GM13977 (cell line): ENCODE data around the gene GPR161.

Experiments
- DNase-seq: peaks from one replicate; pipeline ENCODE4 v3.0.0; 2012; ENCODE audit warnings: low spot score
- in situ Hi-C: fragments of 300-500 bp; cut with MboI; formaldehyde crosslinking; loops from one replicate; pipeline ENCODE4 v1.12.0; 2022; ENCODE audit warnings: low sequenced_read_pairs, low pct_unique_long_range_greater_than_20kb, mixed read lengths, inconsistent platforms; ENCODE audit not compliant: unreplicated experiment
- TF ChIP-seq, protein P1 (sequence below): IDR thresholded peaks from 2 replicates; pipeline ENCODE4 v1.5.1; 2012; ENCODE audit warnings: mild to moderate bottlenecking, control low read depth; ENCODE audit not compliant: insufficient read depth; ENCODE audit errors: extremely low read depth, missing control alignments

GPR161 gene

GRCh38 chr1:168138134-168138533 is 1.4 kb upstream of the GPR161 start:
- TF ChIP-seq, protein P1, sequence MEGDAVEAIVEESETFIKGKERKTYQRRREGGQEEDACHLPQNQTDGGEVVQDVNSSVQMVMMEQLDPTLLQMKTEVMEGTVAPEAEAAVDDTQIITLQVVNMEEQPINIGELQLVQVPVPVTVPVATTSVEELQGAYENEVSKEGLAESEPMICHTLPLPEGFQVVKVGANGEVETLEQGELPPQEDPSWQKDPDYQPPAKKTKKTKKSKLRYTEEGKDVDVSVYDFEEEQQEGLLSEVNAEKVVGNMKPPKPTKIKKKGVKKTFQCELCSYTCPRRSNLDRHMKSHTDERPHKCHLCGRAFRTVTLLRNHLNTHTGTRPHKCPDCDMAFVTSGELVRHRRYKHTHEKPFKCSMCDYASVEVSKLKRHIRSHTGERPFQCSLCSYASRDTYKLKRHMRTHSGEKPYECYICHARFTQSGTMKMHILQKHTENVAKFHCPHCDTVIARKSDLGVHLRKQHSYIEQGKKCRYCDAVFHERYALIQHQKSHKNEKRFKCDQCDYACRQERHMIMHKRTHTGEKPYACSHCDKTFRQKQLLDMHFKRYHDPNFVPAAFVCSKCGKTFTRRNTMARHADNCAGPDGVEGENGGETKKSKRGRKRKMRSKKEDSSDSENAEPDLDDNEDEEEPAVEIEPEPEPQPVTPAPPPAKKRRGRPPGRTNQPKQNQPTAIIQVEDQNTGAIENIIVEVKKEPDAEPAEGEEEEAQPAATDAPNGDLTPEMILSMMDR, result no peak
- no peak for DNase-seq
- in situ Hi-C loops, result no loop called here

DNA sequence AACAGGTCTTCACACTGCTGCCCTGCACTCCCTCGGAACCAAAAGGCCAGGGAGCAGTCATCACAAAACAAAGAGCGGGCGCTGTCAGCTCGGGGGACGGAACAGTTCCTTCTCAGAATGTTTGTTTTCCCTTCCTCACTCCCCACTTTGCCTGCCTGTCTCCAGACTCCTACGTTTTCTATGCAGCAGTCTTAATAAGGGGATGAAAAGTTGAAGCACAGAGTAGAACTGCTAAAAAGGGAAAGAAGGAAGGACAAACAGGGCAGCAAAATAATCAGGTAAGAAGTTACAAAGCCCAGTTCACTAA is 738 bp upstream of the GPR161 start:
- no peak for DNase-seq
- in situ Hi-C loops, result no loop called here
- TF ChIP-seq, protein P1, result no peak

GRCh38 chr1:168135921-168136708 is 615 bp downstream of the GPR161 start:
- DNase-seq, result peak; percentile 29
- in situ Hi-C loops, result no loop called here
- TF ChIP-seq, protein P1, result no peak

- DNase-seq, result no peak
- TF ChIP-seq, protein P1, result no peak
- in situ Hi-C loops, result no loop called here
These were observed 1.4 kb downstream of the GPR161 start for GRCh38 chr1:168135116-168135920.

DNA sequence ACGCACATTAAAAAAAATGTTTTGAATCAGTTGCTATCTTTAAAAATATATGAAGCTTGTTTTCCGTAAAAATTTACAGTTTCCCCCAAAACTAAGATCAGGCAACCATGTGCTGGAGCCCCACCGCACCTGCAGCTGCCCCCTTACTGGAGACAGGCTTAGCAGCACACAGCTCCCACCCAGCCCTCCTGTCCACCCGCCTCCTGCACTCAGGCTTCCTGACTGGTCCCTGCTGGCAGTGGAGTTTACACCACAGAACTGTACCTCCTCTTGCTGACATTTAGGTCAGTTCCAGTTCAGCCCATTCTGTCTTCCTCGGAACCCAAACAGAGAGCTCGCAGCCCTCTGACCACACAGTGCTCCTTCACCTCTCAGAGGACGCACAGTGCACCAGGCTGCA is 2.1 kb downstream of the GPR161 start:
- TF ChIP-seq, protein P1, result no peak
- in situ Hi-C loops, result no loop called here
- no peak for DNase-seq

DNA sequence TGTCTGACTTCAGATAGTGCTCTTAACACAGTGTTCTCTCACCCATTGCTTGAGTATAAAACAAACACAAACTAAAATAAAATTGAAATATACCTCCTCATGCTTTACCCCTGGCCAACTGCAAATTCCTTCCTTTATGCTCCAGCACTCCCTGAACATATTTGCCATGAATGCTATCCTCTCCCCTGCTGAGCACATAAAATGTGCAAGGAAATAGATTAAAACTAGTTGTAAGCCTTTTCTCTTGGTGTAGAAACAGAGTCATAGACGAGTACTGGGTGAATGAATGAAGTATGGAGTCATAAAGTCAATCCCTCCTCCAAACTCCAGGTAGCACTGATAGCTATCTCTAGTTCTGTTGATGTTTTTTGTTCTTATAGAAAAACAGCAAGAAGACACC is 2.6 kb downstream of the GPR161 start:
- no peak for DNase-seq
- in situ Hi-C loops, result no loop called here
- TF ChIP-seq, protein P1, result no peak
